ENCODE results near the gene PLD1.

The PLD1 gene

DNA sequence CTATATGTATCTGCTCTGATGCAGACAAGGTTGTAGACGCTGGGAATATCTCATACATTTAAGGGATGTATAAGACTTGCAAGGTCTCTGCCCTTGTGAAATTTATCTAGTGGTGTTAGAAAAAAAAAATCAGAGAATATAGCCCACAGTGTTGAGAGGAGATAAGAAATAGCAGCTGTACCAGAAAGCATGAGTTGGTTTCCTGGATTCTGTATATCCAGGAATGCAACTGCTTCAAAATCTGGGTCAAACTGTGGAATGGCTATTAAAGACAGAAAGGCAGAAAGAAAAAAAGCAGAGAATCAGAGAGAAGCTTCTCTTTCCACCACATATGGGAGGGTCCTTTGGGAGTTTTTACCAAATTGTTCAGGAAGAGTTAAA, 31.3 kb upstream of the PLD1 start:
- no peak overlapping the region for H3K4me2 ChIP-seq (ENCODE audit: low read depth, low read length, poor library complexity, severe bottlenecking)
- no peak overlapping the region for H3K4me3 ChIP-seq (ENCODE audit: low read length, poor library complexity, severe bottlenecking)
- H3K79me2 ChIP-seq (ENCODE audit: insufficient read depth, low read length): no peaks in the 10 kb centered on the region
- H3K9me2 ChIP-seq (replicated peaks; ENCODE audit: low read depth, low read length): no peaks in the 10 kb centered on the region
- no peak overlapping the region for H2AFZ ChIP-seq (ENCODE audit: low read length)
- H3K27me3 ChIP-seq (ENCODE audit: insufficient read depth, low read length, poor library complexity, severe bottlenecking): no peaks in the 10 kb centered on the region
- H3F3A ChIP-seq (ENCODE audit: low read depth): no peaks in the 10 kb centered on the region
- H3K9me3 ChIP-seq (ENCODE audit: insufficient read depth, low read depth, low read length): no peaks in the 10 kb centered on the region
- TF ChIP-seq, protein P1, sequence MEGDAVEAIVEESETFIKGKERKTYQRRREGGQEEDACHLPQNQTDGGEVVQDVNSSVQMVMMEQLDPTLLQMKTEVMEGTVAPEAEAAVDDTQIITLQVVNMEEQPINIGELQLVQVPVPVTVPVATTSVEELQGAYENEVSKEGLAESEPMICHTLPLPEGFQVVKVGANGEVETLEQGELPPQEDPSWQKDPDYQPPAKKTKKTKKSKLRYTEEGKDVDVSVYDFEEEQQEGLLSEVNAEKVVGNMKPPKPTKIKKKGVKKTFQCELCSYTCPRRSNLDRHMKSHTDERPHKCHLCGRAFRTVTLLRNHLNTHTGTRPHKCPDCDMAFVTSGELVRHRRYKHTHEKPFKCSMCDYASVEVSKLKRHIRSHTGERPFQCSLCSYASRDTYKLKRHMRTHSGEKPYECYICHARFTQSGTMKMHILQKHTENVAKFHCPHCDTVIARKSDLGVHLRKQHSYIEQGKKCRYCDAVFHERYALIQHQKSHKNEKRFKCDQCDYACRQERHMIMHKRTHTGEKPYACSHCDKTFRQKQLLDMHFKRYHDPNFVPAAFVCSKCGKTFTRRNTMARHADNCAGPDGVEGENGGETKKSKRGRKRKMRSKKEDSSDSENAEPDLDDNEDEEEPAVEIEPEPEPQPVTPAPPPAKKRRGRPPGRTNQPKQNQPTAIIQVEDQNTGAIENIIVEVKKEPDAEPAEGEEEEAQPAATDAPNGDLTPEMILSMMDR (conservative IDR thresholded peaks at IDR 0.05; ENCODE audit: low read length): no peak
- TF ChIP-seq EZH2phosphoT487 (IDR thresholded peaks at IDR 0.05; ENCODE audit: borderline replicate concordance): no peak
- no peak overlapping the region for H3K9ac ChIP-seq (ENCODE audit: low read depth, low read length, poor library complexity, severe bottlenecking)
- H3K4me1 ChIP-seq (ENCODE audit: insufficient read depth, low read length, poor library complexity, severe bottlenecking): peaks cover 3% of the 10 kb centered on the region
- H3K36me3 ChIP-seq (ENCODE audit: insufficient read depth, low read length): no peaks in the 10 kb centered on the region
- no peaks in the 10 kb centered on the region for H4K20me1 ChIP-seq (ENCODE audit: insufficient read depth, low read length, poor library complexity, severe bottlenecking)

DNA sequence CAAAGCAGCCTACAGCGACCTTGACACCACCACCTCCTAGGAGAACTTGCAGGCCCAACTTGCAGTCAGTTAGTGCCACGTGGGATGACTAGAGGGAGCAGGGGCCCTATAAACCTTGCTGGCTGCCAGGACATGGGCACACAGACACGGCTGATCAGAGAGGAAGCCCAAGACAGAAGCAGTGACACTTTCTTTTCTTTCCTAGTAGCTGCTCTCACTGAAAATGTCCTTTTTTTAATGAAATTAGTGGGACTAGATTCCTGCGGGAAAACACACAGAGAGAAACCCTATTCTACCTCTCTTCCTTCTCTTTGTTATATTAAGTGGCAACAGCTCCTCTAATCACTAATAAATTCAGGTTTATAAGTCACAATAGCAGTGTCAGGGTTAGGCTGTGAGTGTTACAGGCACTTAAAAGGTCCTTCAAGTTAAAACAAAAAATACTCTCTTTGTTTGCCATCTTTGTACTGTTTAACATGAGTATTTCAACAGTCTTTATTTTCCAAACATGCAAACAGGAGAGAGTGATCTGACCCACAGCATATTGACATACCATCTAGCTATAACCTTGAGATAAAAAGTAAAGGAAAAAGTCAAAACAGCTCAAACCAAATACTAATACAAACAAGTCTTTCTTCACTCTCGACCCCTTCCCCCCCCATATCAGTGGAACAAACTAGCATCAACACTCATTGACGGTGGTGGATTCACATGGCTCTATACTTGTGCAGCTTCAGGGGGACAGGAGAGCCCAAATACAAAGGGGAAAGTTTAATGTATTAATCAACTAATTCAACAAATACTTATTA, 30.7 kb upstream of the PLD1 start:
- Histone ChIP-seq H3K27me3 (ENCODE audit: insufficient read depth, low read length, poor library complexity, severe bottlenecking) (no peaks in the 10 kb centered on the region), H3K36me3 (ENCODE audit: insufficient read depth, low read length) (no peaks in the 10 kb centered on the region), H4K20me1 (ENCODE audit: insufficient read depth, low read length, poor library complexity, severe bottlenecking) (no peaks in the 10 kb centered on the region), H3K9me3 (ENCODE audit: insufficient read depth, low read depth, low read length) (no peaks in the 10 kb centered on the region), H3K4me3 (ENCODE audit: low read length, poor library complexity, severe bottlenecking) (no peak overlapping the region), H3K9ac (ENCODE audit: low read depth, low read length, poor library complexity, severe bottlenecking) (no peak overlapping the region), H3K4me1 (ENCODE audit: insufficient read depth, low read length, poor library complexity, severe bottlenecking) (no peaks in the 10 kb centered on the region), H3K9me2 (replicated peaks; ENCODE audit: low read depth, low read length) (no peaks in the 10 kb centered on the region), H3F3A (ENCODE audit: low read depth) (no peaks in the 10 kb centered on the region), H2AFZ (ENCODE audit: low read length) (peak overlapping the region; percentile 24), H3K79me2 (ENCODE audit: insufficient read depth, low read length) (no peaks in the 10 kb centered on the region), H3K4me2 (ENCODE audit: low read depth, low read length, poor library complexity, severe bottlenecking) (no peak overlapping the region)
- no peak for TF ChIP-seq EZH2phosphoT487 (IDR thresholded peaks at IDR 0.05; ENCODE audit: borderline replicate concordance)
- TF ChIP-seq, protein P1 (conservative IDR thresholded peaks at IDR 0.05; ENCODE audit: low read length): no peak

DNA sequence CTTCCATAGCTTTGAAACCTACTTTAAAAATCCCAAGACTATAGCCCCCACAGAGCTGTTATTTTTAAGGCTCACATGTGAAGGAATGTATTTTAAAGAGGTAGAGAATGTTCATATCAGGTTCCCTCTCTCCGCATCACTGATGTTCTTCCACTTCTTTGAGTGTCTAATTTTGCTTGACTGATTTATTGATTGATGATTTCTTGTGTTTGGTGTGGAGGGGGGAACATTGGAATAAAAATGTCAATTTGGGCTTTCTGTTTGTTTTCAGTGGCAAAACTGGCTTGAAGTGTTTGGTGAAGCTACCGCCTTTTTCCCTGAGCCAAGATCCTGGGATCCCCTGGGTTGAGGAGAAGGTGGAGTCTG, 30.1 kb upstream of the PLD1 start:
- H4K20me1 ChIP-seq (ENCODE audit: insufficient read depth, low read length, poor library complexity, severe bottlenecking): no peaks in the 10 kb centered on the region
- no peaks in the 10 kb centered on the region for H3K4me1 ChIP-seq (ENCODE audit: insufficient read depth, low read length, poor library complexity, severe bottlenecking)
- H3K9me2 ChIP-seq (replicated peaks; ENCODE audit: low read depth, low read length): no peaks in the 10 kb centered on the region
- H3K79me2 ChIP-seq (ENCODE audit: insufficient read depth, low read length): no peaks in the 10 kb centered on the region
- no peak overlapping the region for H3K4me3 ChIP-seq (ENCODE audit: low read length, poor library complexity, severe bottlenecking)
- H3K9ac ChIP-seq (ENCODE audit: low read depth, low read length, poor library complexity, severe bottlenecking): no peak overlapping the region
- no peak overlapping the region for H3K4me2 ChIP-seq (ENCODE audit: low read depth, low read length, poor library complexity, severe bottlenecking)
- H3K9me3 ChIP-seq (ENCODE audit: insufficient read depth, low read depth, low read length): no peaks in the 10 kb centered on the region
- TF ChIP-seq, protein P1 (conservative IDR thresholded peaks at IDR 0.05; ENCODE audit: low read length): no peak
- no peak for TF ChIP-seq EZH2phosphoT487 (IDR thresholded peaks at IDR 0.05; ENCODE audit: borderline replicate concordance)
- no peaks in the 10 kb centered on the region for H3K27me3 ChIP-seq (ENCODE audit: insufficient read depth, low read length, poor library complexity, severe bottlenecking)
- H3F3A ChIP-seq (ENCODE audit: low read depth): no peaks in the 10 kb centered on the region
- peak overlapping the region; percentile 24; the same call in 1 of the 2 replicates for H2AFZ ChIP-seq (ENCODE audit: low read length)
- H3K36me3 ChIP-seq (ENCODE audit: insufficient read depth, low read length): no peaks in the 10 kb centered on the region
